ENCODE measurements around the gene SLC6A19. TPM values are rescaled to one million over a fixed set of nuclear protein-coding genes. Genes with fewer than 3 reads are reported as not detected.

Gene SLC6A19
- total and polyA plus RNA-seq, 9 of the 15 experiments (the other 6 are each of a cell fraction or from before 2014, with no cell fraction given) = 0.03 to 1.6 (median 0.59) TPM

DNA sequence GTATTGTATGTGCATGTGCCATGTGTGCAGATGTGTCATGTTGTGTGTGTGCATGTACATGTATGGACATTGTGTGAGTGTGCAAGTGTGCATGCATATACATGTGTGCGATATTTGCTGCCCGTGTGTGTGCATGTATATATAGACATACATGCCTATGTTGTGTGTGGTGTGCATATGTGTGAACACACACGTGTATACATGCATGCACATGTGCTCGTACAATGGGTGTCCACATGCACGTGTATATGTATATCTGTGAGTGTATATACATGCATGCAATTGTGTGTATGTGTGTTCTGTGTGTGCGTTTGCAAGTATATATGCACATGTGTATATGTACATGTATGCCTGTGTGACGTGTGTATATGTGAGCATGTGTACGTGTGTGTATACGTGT is 20.8 kb downstream of the SLC6A19 start:
- intact Hi-C loops (cut with micrococcal nuclease) (no loop called here), in situ Hi-C loops (cut with MboI) (no loop called here)
- Histone ChIP-seq H3K9ac (ENCODE audit: insufficient read depth in 1 of 2, low read depth in 2 of 2, low read length in 2 of 2) (no peak overlapping the region), H3K4me2 (ENCODE audit: insufficient read depth, low read length) (no peak overlapping the region), H3K4me3 (no peak overlapping the region), H3K9me3 (replicated peaks; ENCODE audit: control insufficient read depth, insufficient read depth, low read depth, low read length) (no peaks in the 10 kb centered on the region; the same call in 1 of the 2 replicates), H3K27me3 (ENCODE audit: control insufficient read depth in 2 of 2, insufficient read depth in 2 of 2, low read length in 2 of 2) (peaks cover 48 to 79% of the 10 kb centered on the region in 2 experiments; a peak in 4 of 5 replicates), H3K27ac (ENCODE audit: extremely low read depth, low read depth, low read length) (no peak overlapping the region), H3K9me1 (ENCODE audit: control insufficient read depth, insufficient read depth, low read length) (no peaks in the 10 kb centered on the region), H2AFZ (ENCODE audit: low read depth, low read length) (no peak overlapping the region), H3K79me2 (ENCODE audit: control insufficient read depth, insufficient read depth, low read length) (no peaks in the 10 kb centered on the region), H3K4me1 (replicated peaks in 1 of 2; ENCODE audit: control insufficient read depth in 2 of 2, insufficient read depth in 2 of 2, low read length in 2 of 2) (peaks cover 0 to 27% of the 10 kb centered on the region in 2 experiments; a peak in 1 of 5 replicates), H4K20me1 (replicated peaks; ENCODE audit: control insufficient read depth, insufficient read depth, low read length) (peaks cover 7% of the 10 kb centered on the region; the same call in 1 of the 2 replicates), H3K36me3 (ENCODE audit: control insufficient read depth, insufficient read depth, low read length) (no peaks in the 10 kb centered on the region)
- no peak for FAIRE-seq
- no peak for DNase-seq (ENCODE audit: extremely low read depth in 1 of 4, low spot score in 3 of 4)
- ChIA-PET CTCF (ENCODE audit: low intra/inter-chr PET ratio) (no interaction called here), POLR2A (no interaction called here)
- WGBS (ENCODE audit: insufficient coverage, low coverage, missing lambda C conversion rate) = 27% methylated on average over 9 of the region's 9 CpGs
- ATAC-seq = no peak
- TF ChIP-seq NR1H2 (CRISPR knock-in tag; IDR thresholded peaks at IDR 0.05) (no peak), U2AF2 (optimal IDR thresholded peaks at IDR 0.05; ENCODE audit: low read depth, low read length) (no peak), KDM1A (IDR thresholded peaks at IDR 0.05) (peak in 1 of 2 experiments; percentile 76; a peak in 1 of 4 replicates)
- TF ChIP-seq, protein P1, sequence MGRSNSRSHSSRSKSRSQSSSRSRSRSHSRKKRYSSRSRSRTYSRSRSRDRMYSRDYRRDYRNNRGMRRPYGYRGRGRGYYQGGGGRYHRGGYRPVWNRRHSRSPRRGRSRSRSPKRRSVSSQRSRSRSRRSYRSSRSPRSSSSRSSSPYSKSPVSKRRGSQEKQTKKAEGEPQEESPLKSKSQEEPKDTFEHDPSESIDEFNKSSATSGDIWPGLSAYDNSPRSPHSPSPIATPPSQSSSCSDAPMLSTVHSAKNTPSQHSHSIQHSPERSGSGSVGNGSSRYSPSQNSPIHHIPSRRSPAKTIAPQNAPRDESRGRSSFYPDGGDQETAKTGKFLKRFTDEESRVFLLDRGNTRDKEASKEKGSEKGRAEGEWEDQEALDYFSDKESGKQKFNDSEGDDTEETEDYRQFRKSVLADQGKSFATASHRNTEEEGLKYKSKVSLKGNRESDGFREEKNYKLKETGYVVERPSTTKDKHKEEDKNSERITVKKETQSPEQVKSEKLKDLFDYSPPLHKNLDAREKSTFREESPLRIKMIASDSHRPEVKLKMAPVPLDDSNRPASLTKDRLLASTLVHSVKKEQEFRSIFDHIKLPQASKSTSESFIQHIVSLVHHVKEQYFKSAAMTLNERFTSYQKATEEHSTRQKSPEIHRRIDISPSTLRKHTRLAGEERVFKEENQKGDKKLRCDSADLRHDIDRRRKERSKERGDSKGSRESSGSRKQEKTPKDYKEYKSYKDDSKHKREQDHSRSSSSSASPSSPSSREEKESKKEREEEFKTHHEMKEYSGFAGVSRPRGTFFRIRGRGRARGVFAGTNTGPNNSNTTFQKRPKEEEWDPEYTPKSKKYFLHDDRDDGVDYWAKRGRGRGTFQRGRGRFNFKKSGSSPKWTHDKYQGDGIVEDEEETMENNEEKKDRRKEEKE (IDR thresholded peaks at IDR 0.05; ENCODE audit: borderline replicate concordance in 1 of 2, control insufficient read depth in 1 of 2, low read depth in 2 of 2, low read length in 1 of 2) = no peak
- BruUV-seq (replicated peaks) = no TSS peak

Measured in K562 (cell line).